H1 (cell line): ENCODE data around the gene SHISA8. TPM values are rescaled to one million over a fixed set of nuclear protein-coding genes. Genes with fewer than 3 reads are reported as not detected.

Experiments used
- BCL11A ChIP-seq, 2 experiments: IDR thresholded peaks; one replicate each; pipeline ENCODE4 v1.6.1; 2011; ENCODE audit warnings: low read depth in 2 of 2, low read length in 2 of 2, mild to moderate bottlenecking in 2 of 2
- CBX8 ChIP-seq: fragments of 300-800, 300-1000 bp; sonication (generic); IDR thresholded peaks from 2 replicates; pipeline ENCODE4 v1.7.1; 2016; ENCODE audit warnings: low read depth, low read length, borderline replicate concordance
- EZH2 ChIP-seq: fragments of 200-600 bp; sonication (generic); IDR thresholded peaks from 2 replicates; pipeline ENCODE4 v1.7.1; 2012; ENCODE audit warnings: low read depth, mild to moderate bottlenecking, moderate library complexity, low read length, inconsistent platforms; ENCODE audit not compliant: severe bottlenecking
- KDM1A ChIP-seq: fragments of 200-600, 300-600 bp; sonication (generic); IDR thresholded peaks from 2 replicates; pipeline ENCODE4 v1.7.1; 2016; ENCODE audit warnings: mild to moderate bottlenecking, low read length, borderline replicate concordance
- RAD21 ChIP-seq, 2 experiments: IDR thresholded peaks in 1 of 2; conservative IDR thresholded peaks in 1 of 2; 2 replicates each; pipeline ENCODE4 v1.6.1; 2011; ENCODE audit warnings: low read depth in 2 of 2, low read length in 2 of 2, improper control_type of control experiment in 1 of 2, inconsistent platforms in 1 of 2, mild to moderate bottlenecking in 1 of 2, moderate library complexity in 1 of 2
- RFX5 ChIP-seq: IDR thresholded peaks from 2 replicates; pipeline ENCODE4 v1.6.1; 2011; ENCODE audit warnings: low read depth, low read length, improper control_type of control experiment, borderline replicate concordance
- SAP30 ChIP-seq: fragments of 300-600 bp; sonication (generic); IDR thresholded peaks from 2 replicates; pipeline ENCODE4 v1.7.1; 2012; ENCODE audit warnings: low read length, moderate library complexity, mild to moderate bottlenecking, inconsistent platforms; ENCODE audit not compliant: insufficient read depth, insufficient replicate concordance
- SIX5 ChIP-seq: IDR thresholded peaks from 2 replicates; pipeline ENCODE4 v1.6.1; 2011; ENCODE audit warnings: mild to moderate bottlenecking, low read depth, low read length
- SUZ12 ChIP-seq: fragments of 200-600 bp; sonication (generic); IDR thresholded peaks from 2 replicates; pipeline ENCODE4 v1.6.1; 2012; ENCODE audit warnings: mild to moderate bottlenecking, inconsistent platforms, low read length, moderate library complexity, mixed read lengths
- polyA plus RNA-seq, 7 experiments: library from polyadenylated mRNA; depleted of rRNA in 3 of 7; stranded (reverse) in 5 of 7; unstranded in 2 of 7; fragments of >200 nt in 5 of 7; fragments of 200-250 nt in 2 of 7; gene quantifications; 1 replicate in 5 of 7; 2 replicates in 1 of 7; 4 replicates in 1 of 7; pipeline versions ENCODE4 v1.2.1 to v1.2.3, GENCODE V29; 2011 to 2013; ENCODE audit warnings: missing spikeins in 2 of 7, mixed read lengths in 2 of 7
- total RNA-seq: library from RNA; stranded (reverse); fragmentation: NEBNext Ultra II Directional; extraction: Animal tissue kit (Norgen Biotek cat#: 25700); gene quantifications from 2 replicates; pipeline ENCODE4 v1.2.1, GENCODE V29; 2021

SHISA8 gene
- total and polyA plus RNA-seq, 2 of the 8 experiments (the other 6 are each of a cell fraction or from before 2014, with no cell fraction given) = 0.14 to 0.89 TPM

GRCh38 chr22:41863472-41863871 is 51.4 kb downstream of the SHISA8 start (continued):
- TF ChIP-seq EZH2 = no peak
- no peak for TF ChIP-seq CBX8
- TF ChIP-seq RFX5 = no peak
- no peak for TF ChIP-seq SIX5
- TF ChIP-seq KDM1A = no peak
- no peak for TF ChIP-seq SUZ12
- no peak for TF ChIP-seq BCL11A (IDR thresholded peaks at IDR 0.05; ENCODE audit: low read depth in 2 of 2, low read length in 2 of 2)
- no peak for TF ChIP-seq SAP30
- TF ChIP-seq RAD21 (IDR thresholded peaks at IDR 0.05 in 1 of 2, conservative IDR thresholded peaks at IDR 0.05 in 1 of 2; ENCODE audit: low read depth in 2 of 2, low read length in 2 of 2) = no peak
